GM21526 (cell line): ENCODE data around the gene MALRD1.

Experiments
- ATAC-seq: cut with Tn5 transposase; IDR thresholded peaks from one replicate; pipeline ENCODE4 v1.9.1; 2021; ENCODE audit warnings: moderate library complexity; ENCODE audit not compliant: unreplicated experiment, low FRiP score

Gene MALRD1

GRCh38 chr10:19628767-19629560 is 580.4 kb downstream of the MALRD1 start:
- ATAC-seq, result no peak

DNA sequence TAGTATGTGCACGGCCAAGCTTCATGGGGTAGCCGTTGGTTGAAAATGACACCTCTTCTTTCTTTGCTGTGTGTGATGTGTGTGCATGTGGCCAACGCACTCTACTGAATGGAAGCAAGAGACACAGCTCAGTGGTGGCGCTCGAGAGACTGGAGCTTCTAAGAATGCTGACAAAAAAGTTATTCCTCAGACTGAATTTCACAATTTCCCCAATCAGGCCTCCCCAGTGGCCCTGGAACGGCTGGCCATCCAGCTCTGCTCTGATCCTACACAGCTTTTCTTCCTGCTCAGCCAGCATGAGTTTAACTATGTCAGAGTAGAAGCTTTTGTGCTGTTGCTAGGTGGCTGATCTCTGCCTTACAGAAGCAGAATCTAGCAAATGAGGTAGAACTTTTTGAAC is 581.0 kb downstream of the MALRD1 start:
- ATAC-seq, result no peak

DNA sequence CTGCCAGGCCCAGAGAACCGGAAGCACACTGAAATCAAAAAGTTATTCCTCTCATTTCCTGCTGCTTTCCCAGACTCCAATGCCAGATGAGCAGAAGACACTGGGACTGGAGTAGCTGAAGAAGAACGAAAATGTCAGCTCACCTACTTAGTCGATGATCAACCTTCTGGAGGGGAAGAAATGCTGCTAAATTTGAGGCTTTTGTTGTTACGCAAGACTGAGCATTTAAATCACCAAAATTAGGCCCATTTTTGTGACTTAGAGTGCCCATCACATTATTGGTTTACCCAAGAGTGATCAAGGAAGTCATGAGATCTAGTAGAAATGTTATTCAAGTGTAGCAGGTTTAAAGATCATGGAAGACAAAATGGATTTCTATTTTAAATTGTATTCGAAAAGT is 585.6 kb downstream of the MALRD1 start:
- ATAC-seq, result no peak

- no peak for ATAC-seq
These were observed 589.7 kb downstream of the MALRD1 start for GRCh38 chr10:19638182-19638895.

GRCh38 chr10:19638896-19639233 is 590.3 kb downstream of the MALRD1 start:
- ATAC-seq, result no peak

DNA sequence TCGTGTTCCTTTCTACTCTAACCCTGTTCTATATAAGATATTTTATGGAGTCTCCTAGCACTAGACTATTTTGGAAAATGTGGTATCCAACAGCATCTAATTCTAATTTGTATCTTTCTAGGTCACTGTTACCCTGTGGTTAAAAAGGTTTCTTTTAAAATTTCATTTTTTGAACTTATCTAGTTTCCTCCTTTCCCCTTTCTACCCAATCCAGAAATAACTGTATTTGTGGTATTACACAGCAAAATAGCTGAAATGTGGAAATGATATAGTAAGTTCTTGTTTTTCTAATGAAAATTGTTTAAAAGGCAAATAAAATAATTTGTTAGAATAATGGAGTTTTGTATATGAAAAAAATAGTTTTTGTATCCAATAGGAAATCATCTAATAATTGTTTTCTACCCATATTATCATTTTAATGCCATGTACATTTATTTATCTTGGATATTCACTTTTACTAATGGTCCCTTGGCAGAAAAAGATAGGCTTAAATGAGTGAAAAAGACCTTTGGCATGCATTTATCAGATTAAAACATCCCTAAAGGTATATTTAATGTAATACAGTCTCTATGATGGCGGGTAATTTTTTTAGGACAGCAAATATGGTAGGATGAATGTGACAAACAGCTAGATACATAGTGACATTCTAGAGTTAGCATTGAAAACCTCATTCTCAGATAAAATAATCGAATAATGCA is 592.1 kb downstream of the MALRD1 start:
- no peak for ATAC-seq

DNA sequence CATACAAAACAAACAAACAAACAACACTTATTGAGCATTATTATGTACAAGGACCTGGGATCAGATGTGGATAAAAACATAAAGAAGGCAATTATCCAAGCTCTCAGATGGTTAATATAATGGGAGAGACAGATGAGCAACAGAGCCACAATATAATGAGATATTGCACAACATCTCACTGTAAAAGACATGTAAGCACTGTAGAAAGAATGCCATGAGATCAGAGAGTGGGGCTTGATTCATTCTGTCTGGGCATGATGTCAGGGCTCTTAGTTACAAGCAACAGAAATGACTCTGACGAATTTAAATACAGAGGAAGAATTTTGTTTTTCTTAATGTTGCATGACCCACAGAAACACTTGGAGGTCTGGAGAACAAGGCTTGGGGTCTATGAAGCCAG is 602.9 kb downstream of the MALRD1 start:
- no peak for ATAC-seq

DNA sequence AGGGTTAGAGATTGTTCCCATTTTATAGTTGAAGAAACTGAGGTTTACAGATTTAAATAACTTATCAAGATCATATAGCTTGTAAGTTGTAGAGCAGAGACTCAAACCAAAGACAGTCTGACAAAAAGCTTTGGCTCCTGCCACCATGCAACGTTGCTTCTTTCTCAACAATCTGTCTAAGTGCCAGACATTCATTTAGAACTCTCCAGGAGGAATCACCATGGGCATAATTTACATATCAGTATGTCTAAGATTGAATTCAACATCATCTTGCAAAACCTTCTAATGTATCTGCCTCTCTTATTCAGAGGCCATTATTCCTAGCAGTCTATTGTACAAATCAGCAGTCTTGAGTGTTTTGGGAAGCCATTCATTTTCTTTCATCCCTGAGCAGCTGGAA is 604.1 kb downstream of the MALRD1 start:
- no peak for ATAC-seq

DNA sequence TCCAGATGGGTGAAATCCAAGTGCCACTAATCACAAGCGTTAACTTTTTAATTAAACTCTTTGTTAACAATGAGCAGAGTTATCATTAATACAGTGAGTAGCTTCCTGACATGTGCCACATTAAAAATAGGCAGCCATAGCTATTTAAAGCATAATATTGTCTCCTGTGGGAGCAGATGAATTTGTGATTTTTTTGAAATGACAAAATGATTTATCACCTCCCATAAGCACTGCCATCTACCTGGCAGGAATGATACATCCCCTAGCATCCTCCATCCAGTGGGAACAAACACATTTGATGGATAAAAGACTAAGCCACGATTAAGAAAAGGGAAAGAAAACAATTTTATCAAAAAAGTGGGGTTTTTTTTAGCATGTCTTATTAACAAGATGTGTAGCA is 605.3 kb downstream of the MALRD1 start:
- ATAC-seq, result no peak

GRCh38 chr10:19654576-19654975 is 606.0 kb downstream of the MALRD1 start:
- no peak for ATAC-seq

DNA sequence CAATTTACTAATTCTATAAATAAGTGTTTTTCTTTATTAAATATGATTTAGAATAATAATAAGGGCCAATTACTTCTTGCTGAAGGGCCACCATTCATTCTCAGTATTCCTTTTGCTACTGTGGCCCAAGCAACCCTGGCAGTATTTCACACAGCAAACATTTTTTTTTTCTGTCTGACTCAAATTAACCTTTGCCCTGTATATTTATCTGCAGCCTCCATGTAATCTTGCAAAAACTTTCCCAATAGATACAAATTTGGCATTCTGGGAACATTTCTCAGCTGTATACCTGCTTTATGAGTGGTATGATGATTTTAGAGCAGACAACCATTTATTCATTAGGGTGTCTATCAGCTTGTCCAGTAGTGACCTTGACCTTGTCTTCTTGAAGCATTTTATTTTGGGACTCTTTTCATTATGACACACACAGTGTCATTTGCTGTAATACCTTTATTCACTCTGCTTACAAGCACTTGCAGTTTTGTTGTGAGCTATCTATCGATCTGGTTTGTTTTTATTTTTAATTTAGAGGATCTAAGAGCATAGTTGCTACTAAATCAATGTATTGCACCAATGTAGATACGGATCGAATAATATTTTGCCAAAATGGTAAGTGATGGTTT is 607.9 kb downstream of the MALRD1 start:
- ATAC-seq, result no peak

GRCh38 chr10:19658131-19658530 is 609.5 kb downstream of the MALRD1 start:
- ATAC-seq, result no peak

DNA sequence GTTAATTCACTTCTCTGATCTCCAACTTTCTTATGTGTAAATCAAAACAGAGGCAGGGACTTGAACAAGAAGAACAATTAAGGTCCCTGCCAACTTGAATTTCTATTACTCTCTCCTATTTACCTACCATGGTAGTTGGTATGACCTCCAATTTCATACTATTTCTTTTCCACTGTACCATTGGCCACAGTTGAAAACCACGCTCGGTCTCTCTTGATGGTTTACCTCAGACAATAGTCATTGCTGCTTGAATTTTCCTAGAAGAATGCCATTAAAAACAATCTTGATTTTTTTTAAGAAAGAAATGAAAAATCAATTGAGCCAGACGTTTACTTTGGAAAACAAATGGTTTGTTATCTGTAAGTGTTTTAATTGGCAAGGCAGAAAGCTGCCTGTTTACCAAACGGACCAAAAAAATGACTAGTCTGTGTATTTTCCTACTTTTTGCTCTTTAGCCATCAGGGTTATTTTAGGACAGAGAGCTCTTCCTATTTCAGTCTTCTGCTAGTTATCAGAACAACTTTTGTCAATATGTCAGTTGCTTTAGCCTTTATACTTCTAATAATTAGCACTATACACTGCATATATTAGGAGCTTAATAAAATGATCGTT is 610.1 kb downstream of the MALRD1 start:
- no peak for ATAC-seq

DNA sequence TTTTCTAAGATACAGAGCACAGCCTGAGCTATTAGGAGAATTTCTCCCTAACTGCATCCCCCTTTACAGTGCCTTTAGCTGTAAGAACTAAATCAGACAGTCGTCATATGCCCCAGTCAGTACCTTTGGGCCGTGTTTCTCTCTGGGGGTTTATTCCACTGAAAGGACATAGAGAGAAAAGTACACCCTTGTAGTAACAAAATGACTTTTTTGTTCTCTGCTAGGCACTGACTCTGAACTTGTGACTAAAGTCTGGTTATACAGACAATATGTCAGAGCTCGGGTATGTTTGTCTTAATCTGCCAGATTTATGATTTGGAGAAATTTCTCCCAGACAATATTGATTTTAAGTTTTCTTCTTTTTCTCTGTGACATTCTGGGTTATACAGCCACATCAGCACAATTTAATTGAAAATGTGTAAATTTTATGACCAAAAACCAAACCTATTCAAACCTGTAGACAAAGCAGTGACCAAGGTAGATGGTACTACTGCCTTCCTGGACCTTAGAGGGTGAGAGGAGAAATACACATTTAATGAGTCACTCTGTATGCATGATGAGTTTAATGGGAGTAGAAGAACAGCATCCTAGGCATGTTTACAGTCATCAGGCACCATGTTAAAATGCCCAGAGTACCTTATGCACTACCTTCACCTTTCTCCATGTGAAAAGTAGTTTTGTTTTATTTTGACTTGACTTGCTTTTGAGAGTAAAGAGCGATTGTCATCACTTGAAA is 611.5 kb downstream of the MALRD1 start:
- no peak for ATAC-seq

- no peak for ATAC-seq
These were observed 614.7 kb downstream of the MALRD1 start for GRCh38 chr10:19663344-19663743.

- no peak for ATAC-seq
These were observed 619.5 kb downstream of the MALRD1 start for GRCh38 chr10:19668116-19668515.

DNA sequence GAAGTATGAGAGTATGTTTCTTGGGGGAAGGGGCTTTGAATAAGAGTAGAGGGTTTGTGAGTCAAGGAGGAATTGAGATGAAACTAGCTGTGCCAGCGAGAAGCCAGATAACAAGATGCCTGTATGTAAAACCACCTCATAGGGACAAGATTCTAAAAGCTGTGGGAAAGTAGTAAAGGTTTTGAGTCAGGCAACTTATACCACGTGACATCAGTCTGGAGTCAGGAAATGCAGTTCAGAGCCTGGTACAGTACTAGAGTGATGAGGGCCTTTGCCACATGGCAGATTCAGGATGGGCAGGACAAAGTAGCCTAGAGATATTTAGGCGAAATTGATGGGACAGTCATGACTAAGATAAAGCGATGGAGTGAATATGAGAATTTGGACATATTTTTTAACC is 627.5 kb downstream of the MALRD1 start:
- ATAC-seq, result no peak

DNA sequence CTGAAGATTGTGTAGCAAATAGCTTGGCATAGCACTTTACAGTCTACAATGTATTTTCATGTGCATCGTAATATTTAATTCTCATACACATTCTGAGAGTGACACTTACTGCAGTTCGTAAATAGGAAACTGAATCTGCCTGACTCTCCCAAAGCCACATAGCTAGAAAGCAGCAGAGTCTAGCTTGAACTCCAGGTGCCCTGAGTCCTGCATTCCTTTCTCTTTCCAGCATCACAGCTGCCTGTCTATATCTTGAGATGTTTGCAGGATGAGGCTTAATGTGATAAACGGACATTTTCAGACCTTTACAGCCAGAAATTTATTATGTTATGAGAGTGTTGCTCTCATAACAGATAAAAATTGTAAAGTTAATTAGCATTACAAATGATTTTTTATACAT is 634.8 kb downstream of the MALRD1 start:
- no peak for ATAC-seq

GRCh38 chr10:19683960-19684359 is 635.4 kb downstream of the MALRD1 start:
- no peak for ATAC-seq

GRCh38 chr10:19688344-19688743 is 639.7 kb downstream of the MALRD1 start:
- no peak for ATAC-seq
